Renal cortical epithelial cell (primary cell): ENCODE measurements around the gene HCN3. TPM values are rescaled to one million over a fixed set of nuclear protein-coding genes. Genes with fewer than 3 reads are reported as not detected.

ENCODE experiments used
- DNase-seq: peaks from one replicate; pipeline ENCODE4 v3.0.0-alpha.2; 2011; ENCODE audit warnings: low read depth
- total RNA-seq: library from RNA; depleted of rRNA; stranded (reverse); fragments of >200 nt; gene quantifications from 2 replicates; pipeline ENCODE4 v1.2.3, GENCODE V29; 2014

The HCN3 gene
- total RNA-seq, 1 donor from 2014 or later: 1.0 TPM

GRCh38 chr1:155334962-155335361, 57.7 kb downstream of the HCN3 start:
- DNase-seq: no peak

Other genes starting within 250 kb of the HCN3 start
- gene DCST2, start 243.7 kb upstream of the HCN3 start, total RNA-seq: 0.05 TPM in 1 of 2 replicates, not detected in the other
- not detected in 2 replicates for gene DCST1, start 243.6 kb upstream of the HCN3 start, total RNA-seq
- 47.9 and 137 TPM in 2 replicates for gene ADAM15, start 226.1 kb upstream of the HCN3 start, total RNA-seq
- gene EFNA4, start 213.7 kb upstream of the HCN3 start, total RNA-seq: 9.5 and 12.5 TPM in 2 replicates
- gene EFNA3, start 198.6 kb upstream of the HCN3 start, total RNA-seq: 1.4 and 2.4 TPM in 2 replicates
- 68.3 and 80.4 TPM in 2 replicates for gene EFNA1, start 149.6 kb upstream of the HCN3 start, total RNA-seq
- 16.7 and 63.0 TPM in 2 replicates for gene SLC50A1, start 141.6 kb upstream of the HCN3 start, total RNA-seq
- 12.7 and 30.9 TPM in 2 replicates for gene DPM3, start 136.9 kb upstream of the HCN3 start, total RNA-seq
- 65.4 and 102 TPM in 2 replicates for gene KRTCAP2, start 104.2 kb upstream of the HCN3 start, total RNA-seq
- gene TRIM46, start 103.6 kb upstream of the HCN3 start, total RNA-seq: 2.6 and 5.9 TPM in 2 replicates
- gene THBS3, start 69.6 kb upstream of the HCN3 start, total RNA-seq: 21.7 and 52.9 TPM in 2 replicates
- gene MTX1, start 68.8 kb upstream of the HCN3 start, total RNA-seq: 36.8 and 72.8 TPM in 2 replicates
- 5.6 and 10.2 TPM in 2 replicates for gene ENTREP3, start 22.0 kb upstream of the HCN3 start, total RNA-seq
- gene SCAMP3, start 15.1 kb upstream of the HCN3 start, total RNA-seq: 23.6 and 42.1 TPM in 2 replicates
- 12.0 and 33.1 TPM in 2 replicates for gene CLK2, start 4.0 kb upstream of the HCN3 start, total RNA-seq
- 0.05 TPM in 1 of 2 replicates, not detected in the other for gene PKLR, start 24.0 kb downstream of the HCN3 start, total RNA-seq
- gene FDPS, start 31.4 kb downstream of the HCN3 start, total RNA-seq: 89.4 and 499 TPM in 2 replicates
- 24.1 and 26.2 TPM in 2 replicates for gene RUSC1, start 43.4 kb downstream of the HCN3 start, total RNA-seq